Duodenal mucosa (tissue), 2 donors: ENCODE results near the gene TMPRSS3.

Experiments
- H3K27ac ChIP-seq: one replicate; pipeline ENCODE4 v1.7.0; 2013; ENCODE audit warnings: low read depth, low read length
- H3K27me3 ChIP-seq, 2 donors: one replicate each; pipeline ENCODE4 v1.7.0; 2013; ENCODE audit warnings: low read length in 2 of 2, control low read depth in 1 of 2; ENCODE audit not compliant: insufficient read depth in 2 of 2, control insufficient read depth in 1 of 2
- H3K36me3 ChIP-seq, 2 donors: one replicate each; pipeline ENCODE4 v1.7.0; 2013; ENCODE audit warnings: low read length in 2 of 2, control low read depth in 1 of 2; ENCODE audit not compliant: insufficient read depth in 2 of 2, control insufficient read depth in 1 of 2
- H3K4me1 ChIP-seq, 2 donors: one replicate each; pipeline ENCODE4 v1.7.0; 2013; ENCODE audit warnings: low read length in 2 of 2, control low read depth in 1 of 2; ENCODE audit not compliant: insufficient read depth in 2 of 2, control insufficient read depth in 1 of 2
- H3K4me3 ChIP-seq, 2 donors: one replicate each; pipeline ENCODE4 v1.7.0; 2013; ENCODE audit warnings: low read length in 2 of 2, low read depth in 1 of 2
- H3K9ac ChIP-seq, 2 donors: one replicate each; pipeline ENCODE4 v1.7.0; 2013; ENCODE audit warnings: low read length in 2 of 2, low read depth in 1 of 2
- H3K9me3 ChIP-seq, 2 donors: one replicate each; pipeline ENCODE4 v1.7.0; 2013; ENCODE audit warnings: low read length in 2 of 2, control low read depth in 1 of 2; ENCODE audit not compliant: control insufficient read depth in 1 of 2

Gene TMPRSS3

DNA sequence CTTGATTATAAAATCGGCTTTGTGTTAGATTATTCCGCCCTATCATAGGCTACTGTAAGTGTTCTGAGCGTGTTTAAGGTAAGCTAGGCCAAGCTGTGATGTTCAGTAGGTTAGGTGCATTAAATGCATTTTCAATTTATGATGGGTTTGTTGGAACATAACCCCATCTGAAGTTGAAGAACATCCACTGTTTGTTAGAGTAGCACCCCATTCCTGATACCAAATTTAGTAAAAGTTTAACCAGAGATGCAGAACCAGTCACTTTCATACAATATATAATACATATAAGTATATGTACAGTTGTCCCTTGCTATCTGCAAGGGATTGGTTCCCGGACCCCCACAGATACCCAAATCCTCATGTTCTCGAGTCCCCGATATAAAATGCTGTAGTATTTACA, 24.0 kb upstream of the TMPRSS3 start:
- Histone ChIP-seq H3K9ac (no peak overlapping the region), H3K27ac (no peak overlapping the region), H3K9me3 (no peaks in the 10 kb centered on the region), H3K27me3 (peaks cover 0 to 4% of the 10 kb centered on the region in 2 donors), H3K4me3 (no peak overlapping the region), H3K4me1 (peaks cover 10 to 32% of the 10 kb centered on the region in 2 donors), H3K36me3 (no peaks in the 10 kb centered on the region)

DNA sequence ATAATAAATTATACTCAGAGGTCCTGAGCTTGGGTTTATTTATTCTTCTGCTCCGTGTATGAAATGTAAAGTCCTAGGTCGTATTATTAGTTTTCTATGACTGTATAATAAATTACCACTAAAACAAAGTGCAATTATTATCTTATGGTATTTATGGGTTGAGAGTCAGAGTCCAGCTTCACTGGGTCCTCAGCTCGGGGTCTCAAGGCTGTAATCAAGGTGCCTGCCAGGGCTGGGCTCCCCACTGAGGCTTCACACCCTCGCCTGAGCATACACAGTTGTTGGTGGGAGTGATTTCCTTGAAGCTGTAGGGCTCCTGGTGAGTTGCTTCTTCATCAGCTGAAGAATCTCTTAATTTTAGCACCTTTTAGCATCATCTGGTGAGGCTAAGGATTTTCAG, 23.0 kb upstream of the TMPRSS3 start:
- Histone ChIP-seq H3K9ac (no peak overlapping the region), H3K4me3 (no peak overlapping the region), H3K27me3 (peaks cover 0 to 4% of the 10 kb centered on the region in 2 donors), H3K4me1 (peaks cover 10 to 26% of the 10 kb centered on the region in 2 donors), H3K36me3 (no peaks in the 10 kb centered on the region), H3K27ac (no peak overlapping the region), H3K9me3 (no peaks in the 10 kb centered on the region)

DNA sequence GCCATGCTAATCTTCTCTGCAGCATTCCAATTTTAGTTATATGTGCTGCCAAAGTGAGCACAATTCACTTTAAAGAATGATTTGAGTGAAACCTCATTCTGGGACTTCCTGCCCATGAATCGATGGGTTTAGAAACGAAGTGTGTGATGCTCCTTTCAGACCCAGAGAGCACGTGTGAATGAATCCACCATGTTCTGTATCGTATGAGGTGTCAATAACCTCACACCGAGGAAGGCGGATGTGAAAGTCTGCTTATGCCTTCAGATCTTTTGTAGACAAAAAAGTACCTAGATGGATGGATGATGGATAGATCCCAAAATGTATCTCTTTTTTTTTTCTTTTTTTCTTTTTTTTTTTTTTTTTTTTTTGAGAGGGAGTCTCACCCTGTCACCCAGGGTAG, 21.7 kb upstream of the TMPRSS3 start:
- H3K4me1 ChIP-seq: peaks cover 10 to 22% of the 10 kb centered on the region in 2 donors
- H3K9me3 ChIP-seq: no peaks in the 10 kb centered on the region
- no peaks in the 10 kb centered on the region for H3K36me3 ChIP-seq
- H3K9ac ChIP-seq: no peak overlapping the region
- H3K4me3 ChIP-seq: no peak overlapping the region
- H3K27ac ChIP-seq: no peak overlapping the region
- H3K27me3 ChIP-seq: peaks cover 0 to 4% of the 10 kb centered on the region in 2 donors

DNA sequence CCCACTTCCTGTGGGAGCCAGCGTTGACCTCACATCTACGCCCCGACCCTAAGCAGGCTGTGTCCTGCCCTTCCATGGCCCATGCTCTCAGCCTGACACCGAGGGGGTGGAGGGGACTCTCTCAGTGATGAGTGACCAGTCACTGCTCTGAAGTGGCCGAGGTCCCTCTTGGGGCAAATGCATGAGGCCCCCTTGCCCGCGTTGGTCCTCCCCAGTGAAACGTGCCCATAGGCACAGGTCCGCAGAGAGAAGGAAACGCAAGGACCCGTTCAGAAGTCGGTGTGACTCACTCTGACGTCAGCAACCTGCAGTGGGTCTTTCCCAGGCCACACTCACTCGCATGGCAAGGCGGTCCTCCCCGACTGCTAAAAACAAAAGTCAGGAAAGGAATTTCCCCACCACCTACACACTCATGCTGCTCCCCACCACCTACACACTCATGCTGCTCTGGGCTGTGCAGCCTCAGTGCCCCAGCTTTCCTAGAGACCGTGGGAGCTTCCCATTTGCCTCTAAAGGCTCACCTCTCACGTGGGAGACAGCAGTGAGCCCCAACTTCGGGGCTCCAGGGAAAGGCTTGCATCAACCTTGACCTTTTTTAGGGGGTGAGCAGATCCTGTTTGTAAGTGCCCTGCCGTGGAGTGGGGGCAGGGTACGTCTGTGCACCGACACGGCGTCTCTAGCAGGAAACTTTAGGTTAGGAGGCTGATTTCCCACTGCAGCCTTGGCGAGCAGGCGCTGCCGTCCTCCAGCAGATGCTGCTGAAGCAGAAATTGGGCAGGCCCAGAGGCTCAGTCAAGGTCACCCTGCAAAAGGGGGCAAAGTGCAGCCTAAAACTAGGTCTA, 19.3 kb upstream of the TMPRSS3 start:
- Histone ChIP-seq H3K27me3 (peaks cover 0 to 4% of the 10 kb centered on the region in 2 donors), H3K9me3 (no peaks in the 10 kb centered on the region), H3K36me3 (peaks cover 0 to 5% of the 10 kb centered on the region in 2 donors), H3K9ac (no peak overlapping the region), H3K4me3 (peak overlapping the region in 1 of 2 donors; percentile 43), H3K4me1 (peaks cover 0 to 17% of the 10 kb centered on the region in 2 donors), H3K27ac (no peak overlapping the region)

DNA sequence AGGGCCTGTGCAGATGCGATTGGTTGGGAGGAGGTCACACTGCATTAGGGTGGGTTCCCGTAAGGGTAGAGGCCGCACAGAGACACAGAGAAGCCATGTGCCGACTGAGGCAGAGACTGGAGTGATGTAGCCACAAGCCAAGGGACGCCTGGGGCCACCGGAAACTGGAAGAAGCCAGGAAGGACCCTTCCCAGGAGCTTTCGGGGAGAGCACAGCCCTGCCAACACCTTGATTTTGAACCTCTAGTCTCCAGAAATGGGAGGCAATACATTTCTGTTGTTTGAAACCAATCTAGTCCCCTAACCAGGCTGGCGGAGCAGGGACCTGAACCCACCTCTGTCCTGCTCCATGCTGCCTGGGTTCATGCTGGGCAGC, 18.7 kb upstream of the TMPRSS3 start:
- Histone ChIP-seq H3K4me1 (peaks cover 0 to 17% of the 10 kb centered on the region in 2 donors), H3K9ac (no peak overlapping the region), H3K36me3 (peaks cover 0 to 5% of the 10 kb centered on the region in 2 donors), H3K27me3 (peaks cover 0 to 4% of the 10 kb centered on the region in 2 donors), H3K27ac (no peak overlapping the region), H3K9me3 (no peaks in the 10 kb centered on the region), H3K4me3 (no peak overlapping the region)

DNA sequence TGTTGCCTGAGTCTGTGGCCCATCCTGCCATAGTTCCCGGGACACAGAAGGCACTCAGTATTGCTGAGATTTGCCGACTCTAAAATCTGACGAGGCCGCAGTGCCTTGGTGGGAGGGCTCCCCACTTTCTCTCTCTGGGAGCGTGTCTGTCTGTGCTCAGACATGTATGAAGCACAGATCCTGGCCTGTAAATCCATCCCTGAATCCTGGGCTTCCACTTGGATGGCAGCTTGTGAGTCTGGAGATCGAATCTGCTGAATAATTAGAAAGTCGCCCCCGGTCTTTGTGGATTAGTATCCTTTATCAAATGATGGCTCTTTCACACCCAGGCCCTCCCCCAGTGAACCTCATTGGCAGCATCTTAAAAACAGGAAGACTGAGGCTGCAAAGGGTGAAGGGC, 18.2 kb upstream of the TMPRSS3 start:
- no peaks in the 10 kb centered on the region for H3K9me3 ChIP-seq
- no peak overlapping the region for H3K9ac ChIP-seq
- peaks cover 0 to 4% of the 10 kb centered on the region in 2 donors for H3K27me3 ChIP-seq
- no peak overlapping the region for H3K27ac ChIP-seq
- H3K36me3 ChIP-seq: peaks cover 0 to 5% of the 10 kb centered on the region in 2 donors
- H3K4me1 ChIP-seq: peaks cover 0 to 17% of the 10 kb centered on the region in 2 donors
- H3K4me3 ChIP-seq: no peak overlapping the region

DNA sequence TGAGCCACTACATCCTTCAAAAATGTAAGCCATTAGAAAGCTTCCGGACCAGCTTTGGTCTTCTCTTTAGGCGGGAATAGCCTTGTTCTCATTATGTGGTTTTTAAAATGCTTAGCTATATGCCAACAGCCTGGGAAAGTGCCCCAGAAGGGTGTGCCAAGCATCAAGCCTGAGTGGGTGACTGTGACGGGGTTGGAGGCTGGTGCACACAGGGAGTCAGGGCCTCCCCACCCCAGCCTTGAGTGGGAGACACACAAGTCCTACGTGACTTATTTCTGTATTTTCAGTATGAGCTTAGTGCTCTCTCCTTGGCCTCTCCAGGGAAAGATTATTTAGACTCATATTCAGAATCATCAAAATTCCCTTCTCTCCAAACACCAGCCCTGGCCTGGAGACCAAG, 17.6 kb upstream of the TMPRSS3 start:
- Histone ChIP-seq H3K4me1 (peaks cover 0 to 17% of the 10 kb centered on the region in 2 donors), H3K27ac (no peak overlapping the region), H3K9me3 (no peaks in the 10 kb centered on the region), H3K9ac (no peak overlapping the region), H3K27me3 (peaks cover 0 to 4% of the 10 kb centered on the region in 2 donors), H3K36me3 (peaks cover 0 to 5% of the 10 kb centered on the region in 2 donors), H3K4me3 (no peak overlapping the region)

DNA sequence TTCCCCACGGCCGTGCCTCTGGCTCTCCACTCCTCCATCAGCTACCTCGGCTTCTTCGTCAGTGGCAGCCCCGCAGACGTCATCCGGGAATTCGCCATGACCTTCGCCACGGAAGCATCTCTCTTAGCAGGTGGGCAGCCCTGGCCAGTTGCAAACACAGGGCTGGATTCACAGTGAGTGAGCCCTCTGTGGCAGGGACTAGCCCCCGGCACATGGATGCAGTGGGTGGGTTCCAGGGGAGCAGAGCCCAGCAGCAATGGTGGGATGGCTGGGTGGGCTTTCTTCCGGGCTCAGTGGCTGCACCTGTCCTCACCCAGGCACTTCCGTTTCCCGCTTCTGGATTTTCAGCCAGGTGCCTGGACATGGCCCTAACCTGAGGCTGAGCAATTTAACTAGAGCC, 17.2 kb upstream of the TMPRSS3 start:
- peaks cover 0 to 4% of the 10 kb centered on the region in 2 donors for H3K27me3 ChIP-seq
- H3K9ac ChIP-seq: no peak overlapping the region
- H3K27ac ChIP-seq: no peak overlapping the region
- no peaks in the 10 kb centered on the region for H3K9me3 ChIP-seq
- peaks cover 0 to 5% of the 10 kb centered on the region in 2 donors for H3K36me3 ChIP-seq
- no peak overlapping the region for H3K4me3 ChIP-seq
- peaks cover 0 to 17% of the 10 kb centered on the region in 2 donors for H3K4me1 ChIP-seq

DNA sequence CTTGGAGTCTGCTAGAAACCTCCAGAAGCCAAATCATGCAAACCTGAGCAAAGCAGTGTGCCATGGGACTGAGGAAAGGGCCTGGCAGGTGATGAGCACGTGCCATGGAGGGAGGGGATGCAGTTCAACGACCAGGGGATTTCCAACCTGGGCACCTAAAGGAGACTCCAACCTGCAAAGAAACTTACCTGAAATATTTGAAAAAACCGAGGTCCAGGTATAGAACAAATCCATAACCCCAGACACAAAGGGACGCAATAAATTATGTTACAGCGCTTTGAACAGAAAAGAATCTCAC, 16.7 kb upstream of the TMPRSS3 start:
- H3K4me1 ChIP-seq: peaks cover 0 to 17% of the 10 kb centered on the region in 2 donors
- no peak overlapping the region for H3K9ac ChIP-seq
- H3K9me3 ChIP-seq: no peaks in the 10 kb centered on the region
- H3K27me3 ChIP-seq: peaks cover 0 to 4% of the 10 kb centered on the region in 2 donors
- no peak overlapping the region for H3K4me3 ChIP-seq
- no peak overlapping the region for H3K27ac ChIP-seq
- H3K36me3 ChIP-seq: peaks cover 0 to 5% of the 10 kb centered on the region in 2 donors

DNA sequence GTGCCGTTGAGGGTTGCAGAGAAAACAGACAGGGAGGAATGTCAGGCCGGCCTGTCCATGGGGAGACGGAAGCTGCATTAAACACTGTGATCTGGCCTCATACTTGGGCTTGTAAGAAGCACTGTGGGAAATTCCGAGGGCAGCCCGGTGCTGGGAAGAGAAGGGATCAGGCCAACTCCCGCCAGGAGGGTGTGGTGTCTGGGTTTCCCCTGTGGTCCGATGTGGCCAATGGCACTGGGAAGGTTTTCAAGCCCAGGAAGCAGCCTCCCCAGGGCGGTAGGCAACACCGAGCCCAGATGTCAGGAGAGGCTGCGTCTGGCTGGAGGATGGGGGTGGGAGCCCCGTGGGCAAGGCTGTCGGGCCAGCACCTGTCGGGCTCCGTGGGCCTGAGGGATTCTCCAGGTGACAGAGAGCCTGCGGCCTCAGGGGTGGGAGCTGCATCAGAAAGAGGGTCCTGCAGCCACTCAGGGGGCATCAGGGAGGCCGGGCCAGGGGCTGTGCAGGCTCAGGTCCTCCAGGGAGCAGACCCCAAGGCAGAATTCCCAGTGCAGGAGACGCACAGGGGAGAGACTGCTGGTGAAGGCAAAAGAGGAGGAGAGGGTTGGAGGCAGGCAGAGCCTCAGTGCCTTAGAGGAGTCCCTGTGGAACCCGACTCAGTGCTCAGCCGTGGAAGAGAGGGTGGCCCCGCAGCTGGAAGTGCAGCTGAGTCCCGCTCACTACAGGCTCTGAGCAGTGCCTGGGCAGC, 16.2 kb upstream of the TMPRSS3 start:
- Histone ChIP-seq H3K36me3 (peaks cover 0 to 5% of the 10 kb centered on the region in 2 donors), H3K27me3 (peaks cover 0 to 4% of the 10 kb centered on the region in 2 donors), H3K4me1 (peaks cover 0 to 17% of the 10 kb centered on the region in 2 donors)

More for the DNA sequence above, 16.2 kb upstream of the TMPRSS3 start:
- H3K9ac ChIP-seq: no peak overlapping the region
- H3K9me3 ChIP-seq: no peaks in the 10 kb centered on the region
- no peak overlapping the region for H3K27ac ChIP-seq
- H3K4me3 ChIP-seq: no peak overlapping the region
